IPS-NIHi11 (cell line): ENCODE data around the gene MVD.

Experiments
- DNase-seq: peaks from one replicate; pipeline ENCODE4 v3.0.0; 2012; ENCODE audit warnings: mixed read lengths, low spot score

Gene MVD, protein sequence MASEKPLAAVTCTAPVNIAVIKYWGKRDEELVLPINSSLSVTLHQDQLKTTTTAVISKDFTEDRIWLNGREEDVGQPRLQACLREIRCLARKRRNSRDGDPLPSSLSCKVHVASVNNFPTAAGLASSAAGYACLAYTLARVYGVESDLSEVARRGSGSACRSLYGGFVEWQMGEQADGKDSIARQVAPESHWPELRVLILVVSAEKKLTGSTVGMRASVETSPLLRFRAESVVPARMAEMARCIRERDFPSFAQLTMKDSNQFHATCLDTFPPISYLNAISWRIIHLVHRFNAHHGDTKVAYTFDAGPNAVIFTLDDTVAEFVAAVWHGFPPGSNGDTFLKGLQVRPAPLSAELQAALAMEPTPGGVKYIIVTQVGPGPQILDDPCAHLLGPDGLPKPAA

GRCh38 chr16:88662843-88663606 lies at the start of gene MVD:
Gene MVD (minus strand): TSS chr16:88663091. CDS start chr16:88663080, 11 bp downstream.
- peak; percentile 100 for DNase-seq

GRCh38 chr16:88712362-88712979 lies 49.6 kb upstream of the MVD start:
- DNase-seq, result no peak

DNA sequence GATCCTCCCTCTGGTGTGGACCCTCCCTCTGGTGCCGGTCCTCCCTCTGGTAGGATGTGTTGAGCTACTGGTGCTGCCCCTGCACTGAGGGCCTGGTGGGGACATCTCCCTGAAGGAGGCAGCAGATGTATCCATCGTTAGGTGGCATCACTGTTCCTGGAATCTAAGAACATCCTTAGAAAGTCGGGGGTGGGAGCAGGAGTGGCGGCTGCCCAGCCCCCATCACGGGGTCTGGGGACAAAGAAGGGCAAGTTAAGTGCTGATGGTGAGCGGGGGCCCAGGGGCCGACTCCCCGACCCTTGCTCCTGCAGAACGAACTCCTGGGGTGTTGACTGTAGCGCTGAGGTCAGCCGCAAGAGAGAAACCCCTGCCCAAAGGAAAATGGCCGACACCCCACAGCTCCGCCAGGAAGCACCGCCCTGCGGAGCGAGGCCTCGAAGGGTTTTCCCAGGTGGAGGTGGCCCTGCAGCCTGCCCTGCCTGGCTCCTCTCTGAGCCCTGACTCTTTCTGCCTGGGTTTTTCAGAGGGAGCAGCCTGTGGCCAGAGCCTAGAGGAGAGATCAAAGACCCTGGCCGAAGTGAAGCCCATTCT lies 49.0 kb upstream of the MVD start:
- DNase-seq, result no peak

DNA sequence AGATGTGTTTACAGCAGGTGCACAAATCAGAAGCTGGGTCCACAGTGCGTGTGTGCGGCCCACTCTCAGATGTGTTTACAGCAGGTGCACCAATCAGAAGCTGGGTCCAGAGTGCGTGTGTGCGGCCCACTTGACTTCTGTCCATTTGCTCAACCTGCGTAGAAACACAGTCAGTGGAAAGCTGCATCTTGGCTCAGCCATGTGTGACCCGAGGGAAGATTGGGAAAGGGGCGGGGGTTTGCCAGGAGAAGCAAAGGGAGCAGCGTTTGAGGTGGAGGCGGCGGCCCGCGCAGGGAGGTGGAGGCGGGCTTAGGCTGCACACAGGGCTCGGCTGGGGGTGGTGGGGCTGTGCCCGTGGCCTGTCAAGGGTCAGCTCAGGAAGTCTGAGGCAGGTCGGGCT lies 47.7 kb upstream of the MVD start:
- no peak for DNase-seq

- no peak for DNase-seq
These were observed 44.3 kb upstream of the MVD start for GRCh38 chr16:88706965-88707826.

DNA sequence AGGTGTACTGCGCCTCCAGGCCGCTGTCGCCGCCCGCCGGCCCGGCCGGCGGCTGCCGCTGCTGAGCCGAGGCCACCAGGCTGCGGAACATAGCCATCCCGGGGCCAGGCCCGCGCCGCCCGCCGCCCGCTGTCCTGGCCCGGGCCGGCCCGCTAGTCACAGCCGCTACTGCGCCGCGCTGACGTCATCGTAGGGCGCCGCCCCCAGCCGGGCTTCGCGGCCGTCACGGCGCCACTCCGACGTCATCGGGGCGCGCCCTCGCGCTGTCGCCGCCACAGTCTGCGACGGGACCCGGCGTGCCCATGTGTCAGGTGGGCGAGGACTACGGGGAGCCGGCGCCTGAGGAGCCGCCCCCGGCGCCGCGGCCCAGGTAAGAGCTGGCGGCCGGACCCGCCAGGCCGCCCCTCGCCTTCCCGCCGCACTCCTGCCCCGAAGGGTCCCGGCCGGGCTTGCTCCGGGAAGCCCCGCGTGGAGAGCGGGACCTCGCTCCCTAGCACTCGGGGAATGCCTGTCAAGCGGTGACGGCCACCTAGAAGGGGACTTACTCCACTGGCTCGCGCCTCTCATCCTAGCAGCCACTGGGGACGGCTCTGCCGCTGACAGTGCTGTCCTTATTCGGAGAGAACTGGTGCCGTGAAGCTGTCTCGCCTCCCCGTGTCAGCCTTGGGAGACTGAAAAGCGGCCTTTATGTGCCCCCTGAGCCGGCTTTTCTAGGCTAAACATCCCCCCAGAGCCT lies 43.5 kb upstream of the MVD start, which contains the start of the genes CTU2 and RNF166:
CTU2 (plus strand) TSS at position 275 of the 736 bp plus-strand sequence; CDS start at position 303, 28 bp downstream.
RNF166 (minus strand) TSS at position 180 of the 736 bp plus-strand sequence; CDS start at position 97, 83 bp downstream.
- DNase-seq, result peak; percentile 100

GRCh38 chr16:88705801-88706228 lies 42.9 kb upstream of the MVD start:
- peak; percentile 75 for DNase-seq

- DNase-seq, result no peak
These were observed 42.3 kb upstream of the MVD start for GRCh38 chr16:88705076-88705684.

DNA sequence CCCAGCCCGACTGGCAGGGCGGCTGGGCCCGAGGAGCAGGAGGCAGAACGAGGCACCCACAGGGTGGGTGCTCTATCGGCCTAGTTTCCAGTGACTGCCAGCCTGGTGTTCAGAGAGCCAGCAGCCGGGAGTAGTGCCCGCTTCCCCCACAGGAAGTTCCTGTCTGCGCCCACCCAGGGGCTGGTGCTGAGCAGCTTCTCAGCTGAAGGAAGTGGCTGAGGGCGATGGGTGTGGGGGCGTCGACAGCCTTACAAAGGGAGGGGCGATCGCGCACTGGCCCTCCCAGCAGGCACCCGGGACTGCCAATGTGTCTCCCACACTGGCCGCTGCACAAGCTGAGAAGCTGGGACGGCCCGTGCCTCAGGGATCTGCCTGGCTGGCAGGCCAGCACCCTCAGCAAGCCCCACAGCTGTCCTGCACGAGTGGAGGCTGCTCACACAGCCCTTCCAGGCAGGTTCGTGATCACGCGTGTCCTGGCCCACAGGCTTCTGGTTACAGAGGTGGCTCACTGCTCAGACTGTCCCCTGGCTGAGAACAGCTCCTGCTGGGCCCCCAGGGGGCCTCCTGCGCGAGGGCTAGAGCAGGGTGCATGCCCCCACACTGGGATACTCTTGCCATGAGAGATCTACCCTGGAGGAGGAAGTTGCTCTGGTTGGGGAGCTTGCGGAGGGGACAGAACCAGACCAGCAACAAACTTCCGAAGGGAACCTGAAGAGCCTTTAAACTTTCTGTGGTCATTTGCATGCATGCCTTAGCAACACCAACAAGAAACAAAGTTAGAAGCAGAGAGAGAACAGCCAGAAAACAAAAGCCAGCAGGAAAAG lies 40.8 kb upstream of the MVD start:
- no peak for DNase-seq

GRCh38 chr16:88702371-88703210 lies 39.7 kb upstream of the MVD start:
- no peak for DNase-seq

GRCh38 chr16:88701581-88702370 lies 38.9 kb upstream of the MVD start:
- no peak for DNase-seq

- no peak for DNase-seq
These were observed 38.0 kb upstream of the MVD start for GRCh38 chr16:88700636-88701482.

- DNase-seq, result no peak
These were observed 37.4 kb upstream of the MVD start for GRCh38 chr16:88700322-88700635.

DNA sequence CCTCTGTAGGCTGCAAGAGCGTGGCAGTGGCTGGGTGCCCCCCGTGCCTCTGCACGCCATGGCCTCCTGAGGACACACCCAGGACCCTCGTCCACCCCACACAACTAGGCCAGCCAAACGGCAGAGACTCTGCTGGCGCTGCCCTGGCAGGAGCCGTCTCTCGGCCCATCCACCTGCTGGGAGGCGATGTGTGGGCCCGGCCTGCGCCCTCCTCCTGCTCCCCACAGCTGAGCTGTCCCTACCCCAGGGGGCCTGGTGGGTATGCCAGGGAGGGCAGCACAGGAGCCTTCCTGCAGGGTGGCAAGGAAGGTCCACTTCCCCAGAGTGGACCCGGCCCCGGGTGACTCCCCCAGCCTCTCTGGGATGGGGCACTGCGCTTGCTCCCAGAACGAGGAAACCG lies 36.3 kb upstream of the MVD start:
- DNase-seq, result no peak

DNA sequence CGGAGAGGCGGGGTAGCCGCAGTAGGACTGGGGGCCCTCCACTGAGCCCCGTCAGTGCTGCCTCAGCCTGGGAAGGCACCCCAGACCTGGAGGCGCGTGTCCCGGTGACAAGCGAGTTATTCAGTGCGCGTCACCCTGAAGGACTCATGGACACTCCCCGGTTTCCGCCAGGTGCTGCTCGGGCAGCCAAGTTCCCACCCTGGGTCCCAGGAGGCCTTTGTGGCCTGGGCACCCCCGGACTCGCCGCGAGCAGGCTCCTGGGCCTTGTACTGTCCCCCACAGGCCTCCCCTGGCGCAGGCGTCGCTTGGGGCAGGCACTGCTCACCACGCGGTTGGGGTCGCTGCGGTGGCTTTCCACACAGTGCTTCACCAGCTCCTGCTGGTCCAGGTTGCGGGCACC lies 35.8 kb upstream of the MVD start:
- no peak for DNase-seq

DNA sequence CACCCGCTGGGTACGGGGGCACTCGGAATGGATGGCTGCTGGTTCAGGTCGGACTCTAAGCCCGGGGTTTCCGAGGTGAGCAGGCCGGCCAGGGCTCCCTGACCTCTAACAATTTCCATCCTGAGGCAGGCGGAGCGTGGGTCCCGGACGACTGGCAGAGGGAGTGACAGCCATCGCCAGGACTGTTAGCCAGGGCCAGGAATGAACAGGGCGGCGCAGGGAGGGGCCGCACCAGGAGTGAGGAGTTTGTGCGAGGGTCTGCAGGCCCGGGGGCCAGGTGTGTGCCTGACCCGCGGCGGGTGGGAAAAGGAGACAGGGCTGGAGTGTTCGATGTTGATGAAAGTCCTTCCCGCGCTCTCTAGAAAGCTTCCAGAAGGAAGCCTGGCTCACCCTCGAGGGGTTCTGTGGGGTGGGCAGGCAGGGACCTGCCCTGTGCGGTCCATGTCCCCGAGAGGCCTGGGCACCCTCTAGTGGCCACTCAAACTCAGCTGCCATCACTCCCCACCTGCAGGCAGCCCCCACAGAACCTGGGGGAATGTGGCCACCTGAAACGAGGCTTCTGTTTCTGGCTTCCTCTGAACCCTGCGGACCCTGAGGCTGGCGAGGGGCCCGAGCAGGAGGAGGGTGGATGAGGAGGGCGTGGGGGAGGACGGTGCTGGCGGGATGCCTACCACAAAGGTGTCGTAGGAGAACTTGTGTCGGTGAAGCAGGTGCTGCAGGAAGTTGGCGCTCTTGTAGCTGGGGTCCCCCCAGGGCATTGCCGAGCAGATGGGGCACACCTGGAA lies 35.1 kb upstream of the MVD start:
- DNase-seq, result peak; percentile 78
